ENCODE results near the gene MPRIP.

DNA sequence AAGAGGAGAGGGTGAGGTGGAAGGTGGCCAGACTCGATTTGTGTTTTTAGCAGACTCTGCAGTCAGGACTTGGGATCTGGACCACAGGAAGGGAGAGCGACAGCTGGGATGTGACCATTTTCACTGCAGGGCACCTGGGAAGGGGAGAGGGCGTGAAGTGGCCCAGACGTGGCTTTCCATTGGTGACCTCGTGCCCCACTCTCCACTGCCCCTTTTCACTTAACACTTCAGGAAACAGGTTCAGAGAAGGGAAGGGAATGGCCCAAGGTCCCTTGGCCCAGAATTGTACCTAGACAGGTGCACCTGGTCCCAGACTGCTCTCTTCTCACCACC, 22.9 kb upstream of the MPRIP start:
- no peak for TF ChIP-seq POLR2AphosphoS5 (IDR thresholded peaks at IDR 0.05; ENCODE audit: low read depth, low read length)
- TF ChIP-seq SMC3 (IDR thresholded peaks at IDR 0.05; ENCODE audit: low read length): no peak
- no peak for TF ChIP-seq RARA (CRISPR knock-in tag; IDR thresholded peaks at IDR 0.05)
- no peak for TF ChIP-seq NPAS2 (CRISPR knock-in tag; IDR thresholded peaks at IDR 0.05; ENCODE audit: borderline replicate concordance)
- no peak for TF ChIP-seq RFX3 (CRISPR knock-in tag; IDR thresholded peaks at IDR 0.05)
- TF ChIP-seq CREB1 (IDR thresholded peaks at IDR 0.05): no peak
- no peak for TF ChIP-seq CREB1 (CRISPR knock-in tag; IDR thresholded peaks at IDR 0.05)
- no peak for TF ChIP-seq HOXA7 (CRISPR knock-in tag; IDR thresholded peaks at IDR 0.05)
- TF ChIP-seq EZH2 (conservative IDR thresholded peaks at IDR 0.05; ENCODE audit: low read depth, low read length): no peak
- TF ChIP-seq ZKSCAN1 (IDR thresholded peaks at IDR 0.05; ENCODE audit: low read length): no peak
